Activated T-cell treated with anti-CD3 and anti-CD28 coated beads, Interleukin-2, amount 50 U/mL, for 4 hours (primary cell): ENCODE results near the gene MFSD2B. TPM values are rescaled to one million over a fixed set of nuclear protein-coding genes. Genes with fewer than 3 reads are reported as not detected.
A peak's percentile ranks its signal among the peaks of the same experiment; 100 is the strongest.

Experiments
- ATAC-seq, 2 donors: fragments of 200-7000 bp; cut with Tn5 transposase; one replicate each; pipeline ENCODE4 v1.10.0; 2021
- DNase-seq: peaks from one replicate; pipeline ENCODE4 v3.0.0-alpha.2; 2020
- H3K27me3 Mint-ChIP-seq: one replicate; pipeline ENCODE4 v1.8.0; 2021; ENCODE audit warnings: low read depth, mixed read lengths
- H3K36me3 Mint-ChIP-seq: one replicate; pipeline ENCODE4 v1.8.0; 2022; ENCODE audit warnings: mixed read lengths; ENCODE audit not compliant: insufficient read depth
- H3K4me1 Mint-ChIP-seq: one replicate; pipeline ENCODE4 v1.8.0; 2021; ENCODE audit warnings: low read depth, mixed read lengths
- H3K4me3 Mint-ChIP-seq: one replicate; pipeline ENCODE4 v1.8.0; 2021; ENCODE audit warnings: mild to moderate bottlenecking, moderate library complexity, mixed read lengths
- H3K9me3 Mint-ChIP-seq: one replicate; pipeline ENCODE4 v1.8.0; 2021; ENCODE audit warnings: mixed read lengths
- total RNA-seq, 3 donors: library from RNA; stranded (reverse); gene quantifications; one replicate each; pipeline ENCODE4 v1.2.1, GENCODE V29; 2021

MFSD2B gene
- total RNA-seq, 3 donors from 2014 or later: 0.13 TPM; not detected in 2

- Mint-ChIP-seq H3K36me3 (no peaks in the 10 kb centered on the region), H3K4me1 (peaks cover 11% of the 10 kb centered on the region), H3K4me3 (no peak overlapping the region), H3K9me3 (no peaks in the 10 kb centered on the region), H3K27me3 (peaks cover 3% of the 10 kb centered on the region)
- ATAC-seq (no peak), DNase-seq (no peak)
Observed at GRCh38 chr2:24051833-24052232, 41.9 kb downstream of the MFSD2B start.

- Mint-ChIP-seq H3K4me3 (no peak overlapping the region), H3K36me3 (no peaks in the 10 kb centered on the region), H3K9me3 (no peaks in the 10 kb centered on the region), H3K27me3 (peaks cover 3% of the 10 kb centered on the region), H3K4me1 (peaks cover 2% of the 10 kb centered on the region)
- ATAC-seq (no peak), DNase-seq (no peak)
Observed at GRCh38 chr2:24052951-24053350, 43.1 kb downstream of the MFSD2B start.

- DNase-seq: no peak
- H3K4me1 Mint-ChIP-seq: no peaks in the 10 kb centered on the region
- no peaks in the 10 kb centered on the region for H3K9me3 Mint-ChIP-seq
- H3K27me3 Mint-ChIP-seq: no peaks in the 10 kb centered on the region
- no peaks in the 10 kb centered on the region for H3K36me3 Mint-ChIP-seq
- ATAC-seq: no peak
- H3K4me3 Mint-ChIP-seq: no peak overlapping the region
Observed at GRCh38 chr2:24054366-24055010, 44.6 kb downstream of the MFSD2B start.

GRCh38 chr2:24055750-24056149, 45.9 kb downstream of the MFSD2B start:
- Mint-ChIP-seq H3K9me3 (no peaks in the 10 kb centered on the region), H3K4me3 (no peak overlapping the region), H3K27me3 (no peaks in the 10 kb centered on the region), H3K36me3 (no peaks in the 10 kb centered on the region), H3K4me1 (no peaks in the 10 kb centered on the region)
- DNase-seq (no peak), ATAC-seq (no peak)

GRCh38 chr2:24058564-24059271, 48.8 kb downstream of the MFSD2B start:
- Mint-ChIP-seq H3K4me3 (no peak overlapping the region), H3K4me1 (no peaks in the 10 kb centered on the region), H3K36me3 (no peaks in the 10 kb centered on the region), H3K9me3 (no peaks in the 10 kb centered on the region), H3K27me3 (no peaks in the 10 kb centered on the region)
- ATAC-seq (no peak), DNase-seq (no peak)

GRCh38 chr2:24065341-24065740, 55.5 kb downstream of the MFSD2B start:
- H3K27me3 Mint-ChIP-seq: no peaks in the 10 kb centered on the region
- H3K9me3 Mint-ChIP-seq: no peaks in the 10 kb centered on the region
- no peak for DNase-seq
- peaks cover 2% of the 10 kb centered on the region for H3K4me1 Mint-ChIP-seq
- peak in 1 of 2 donors; percentile 30 for ATAC-seq
- H3K36me3 Mint-ChIP-seq: peaks cover 13% of the 10 kb centered on the region
- no peak overlapping the region for H3K4me3 Mint-ChIP-seq

GRCh38 chr2:24072259-24072658, 62.4 kb downstream of the MFSD2B start:
- H3K9me3 Mint-ChIP-seq: no peaks in the 10 kb centered on the region
- DNase-seq (no peak), ATAC-seq (no peak)
- peaks cover 27% of the 10 kb centered on the region for H3K36me3 Mint-ChIP-seq
- no peak overlapping the region for H3K4me3 Mint-ChIP-seq
- H3K4me1 Mint-ChIP-seq: peaks cover 18% of the 10 kb centered on the region
- H3K27me3 Mint-ChIP-seq: no peaks in the 10 kb centered on the region

- H3K4me3 Mint-ChIP-seq: peak overlapping the region; percentile 44
- H3K36me3 Mint-ChIP-seq: peaks cover 21% of the 10 kb centered on the region
- H3K27me3 Mint-ChIP-seq: no peaks in the 10 kb centered on the region
- no peak for ATAC-seq
- peaks cover 24% of the 10 kb centered on the region for H3K4me1 Mint-ChIP-seq
- no peak for DNase-seq
- H3K9me3 Mint-ChIP-seq: no peaks in the 10 kb centered on the region
Observed at GRCh38 chr2:24073816-24074215, 63.9 kb downstream of the MFSD2B start.

- no peak for ATAC-seq
- peak overlapping the region; percentile 92 for H3K4me3 Mint-ChIP-seq
- H3K36me3 Mint-ChIP-seq: peaks cover 18% of the 10 kb centered on the region
- peaks cover 24% of the 10 kb centered on the region for H3K4me1 Mint-ChIP-seq
- no peaks in the 10 kb centered on the region for H3K9me3 Mint-ChIP-seq
- no peak for DNase-seq
- no peaks in the 10 kb centered on the region for H3K27me3 Mint-ChIP-seq
Observed at GRCh38 chr2:24075259-24075658, 65.4 kb downstream of the MFSD2B start.

Other genes with a start within 250 kb of the MFSD2B start
- 10 to 100 TPM; 12.5 to 15.4 (median 13.2) TPM for gene ATAD2B, start 83.0 kb upstream of the MFSD2B start, total RNA-seq
- 10 to 100 TPM in 1 of 3 donors, 1 to 10 TPM in 2; 9.8 to 11.0 (median 9.9) TPM for gene UBXN2A, start 69.6 kb upstream of the MFSD2B start, total RNA-seq
- 10 to 100 TPM; 22.5 to 26.9 (median 25.5) TPM for gene WDCP, start 37.3 kb downstream of the MFSD2B start, total RNA-seq
- gene FKBP1B, start 39.7 kb downstream of the MFSD2B start, total RNA-seq: under 1 TPM; 0.40 to 0.65 (median 0.63) TPM
- gene SF3B6, start 66.2 kb downstream of the MFSD2B start, total RNA-seq: 100 to 1,000 TPM; 146 to 159 (median 147) TPM
- 1 to 10 TPM in 1 of 3 donors, under 1 TPM in 2; 0.45 to 1.1 (median 0.56) TPM for gene TP53I3, start 74.7 kb downstream of the MFSD2B start, total RNA-seq
- gene PFN4, start 113.2 kb downstream of the MFSD2B start, total RNA-seq: not detected
- gene FAM228B, start 113.4 kb downstream of the MFSD2B start, total RNA-seq: 1 to 10 TPM; 2.4 to 3.1 (median 2.9) TPM
- gene FAM228A, start 165.0 kb downstream of the MFSD2B start, total RNA-seq: not detected